HG03045 (cell line): Measurements from ENCODE around the gene CCDC106.

Experiments used
- ATAC-seq: cut with Tn5 transposase; IDR thresholded peaks from one replicate; pipeline ENCODE4 v1.9.1; 2021; ENCODE audit warnings: mild to moderate bottlenecking, moderate library complexity; ENCODE audit not compliant: unreplicated experiment

CCDC106 gene

GRCh38 chr19:55647732-55648584 lies at the start of gene CCDC106:
CCDC106 (plus strand) TSS chr19:55648212; CDS start chr19:55649047, 835 bp downstream.
- ATAC-seq, result no peak

- ATAC-seq, result peak; percentile 41
Observed at GRCh38 chr19:55598719-55599467, 49.1 kb upstream of the CCDC106 start.

- ATAC-seq, result peak; percentile 45
Observed at GRCh38 chr19:55599468-55599841, 48.6 kb upstream of the CCDC106 start, which contains the start of gene FIZ1. FIZ1 (minus strand) TSS chr19:55599517; CDS start chr19:55597865, 1,652 bp downstream.

GRCh38 chr19:55599842-55600661 lies 48.0 kb upstream of the CCDC106 start, which contains the start of gene ZNF524:
ZNF524 (plus strand) TSS chr19:55600288; CDS start chr19:55602113, 1,825 bp downstream.
- ATAC-seq, result peak; percentile 36

GRCh38 chr19:55600662-55601028 lies 47.4 kb upstream of the CCDC106 start:
- ATAC-seq, result no peak

- ATAC-seq, result no peak
Observed at GRCh38 chr19:55601084-55601483, 46.9 kb upstream of the CCDC106 start.

GRCh38 chr19:55602104-55603001 lies 45.7 kb upstream of the CCDC106 start:
- no peak for ATAC-seq

GRCh38 chr19:55603115-55603514 lies 44.9 kb upstream of the CCDC106 start:
- ATAC-seq, result no peak

- no peak for ATAC-seq
Observed at GRCh38 chr19:55603581-55604292, 44.3 kb upstream of the CCDC106 start.

GRCh38 chr19:55605207-55605636 lies 42.8 kb upstream of the CCDC106 start:
- peak; percentile 63 for ATAC-seq

- peak; percentile 26 for ATAC-seq
Observed at GRCh38 chr19:55605637-55606470, 42.2 kb upstream of the CCDC106 start, which contains the start of gene ZNF865. ZNF865 (plus strand) TSS chr19:55605647; CDS start chr19:55613619, 7,972 bp downstream.

- no peak for ATAC-seq
Observed at GRCh38 chr19:55606471-55606787, 41.6 kb upstream of the CCDC106 start.

GRCh38 chr19:55606817-55607216 lies 41.2 kb upstream of the CCDC106 start:
- ATAC-seq, result no peak

GRCh38 chr19:55609326-55609725 lies 38.7 kb upstream of the CCDC106 start:
- ATAC-seq, result no peak

- no peak for ATAC-seq
Observed at GRCh38 chr19:55611300-55611982, 36.6 kb upstream of the CCDC106 start.

GRCh38 chr19:55611983-55612645 lies 35.9 kb upstream of the CCDC106 start:
- no peak for ATAC-seq

GRCh38 chr19:55613396-55613795 lies 34.6 kb upstream of the CCDC106 start:
- ATAC-seq, result no peak
